Osteoblast (primary cell): ENCODE measurements around the gene HNRNPC. TPM values are rescaled to one million over a fixed set of nuclear protein-coding genes. Genes with fewer than 3 reads are reported as not detected.

ENCODE experiments used
- DNase-seq: peaks from one replicate; pipeline ENCODE4 v3.0.0; 2011; ENCODE audit warnings: low spot score, mixed read lengths; ENCODE audit not compliant: insufficient read length; ENCODE audit errors: missing footprints
- H2AFZ ChIP-seq: 2 replicates; pipeline ENCODE4 v1.6.0; 2011; ENCODE audit warnings: mild to moderate bottlenecking, low read length
- H3K27ac ChIP-seq: 2 replicates; pipeline ENCODE4 v1.5.1; 2011; ENCODE audit warnings: mild to moderate bottlenecking, low read depth, low read length, moderate library complexity
- H3K27me3 ChIP-seq: 2 replicates; pipeline ENCODE4 v1.6.0; 2012; ENCODE audit warnings: mild to moderate bottlenecking, control low read depth, inconsistent platforms, low read length, moderate library complexity; ENCODE audit not compliant: insufficient read depth
- H3K36me3 ChIP-seq: 2 replicates; pipeline ENCODE4 v1.5.1; 2011; ENCODE audit warnings: mild to moderate bottlenecking, low read length, control low read depth, moderate library complexity; ENCODE audit not compliant: insufficient read depth
- H3K4me1 ChIP-seq: 2 replicates; pipeline ENCODE4 v1.5.1; 2011; ENCODE audit warnings: mild to moderate bottlenecking, low read length, control low read depth, moderate library complexity; ENCODE audit not compliant: insufficient read depth
- H3K4me2 ChIP-seq: 2 replicates; pipeline ENCODE4 v1.6.0; 2011; ENCODE audit warnings: mild to moderate bottlenecking, low read length; ENCODE audit not compliant: insufficient read depth
- H3K4me3 ChIP-seq: fragments of 200-600 bp; sonication (generic); 3 replicates; pipeline ENCODE4 v1.5.1; 2012; ENCODE audit warnings: mild to moderate bottlenecking, low read length, inconsistent platforms; ENCODE audit not compliant: insufficient read depth
- H3K79me2 ChIP-seq: 2 replicates; pipeline ENCODE4 v1.6.0; 2012; ENCODE audit warnings: mild to moderate bottlenecking, low read length, control low read depth, inconsistent platforms; ENCODE audit not compliant: insufficient read depth
- H3K9me3 ChIP-seq: 2 replicates; pipeline ENCODE4 v1.5.1; 2011; ENCODE audit warnings: low read depth, low read length, control low read depth
- H4K20me1 ChIP-seq: 2 replicates; pipeline ENCODE4 v1.6.0; 2012; ENCODE audit warnings: mild to moderate bottlenecking, low read length, control low read depth; ENCODE audit not compliant: insufficient read depth
- total RNA-seq: library from RNA; depleted of rRNA; stranded (reverse); fragments of >200 nt; gene quantifications from 2 replicates; pipeline ENCODE4 v1.2.3, GENCODE V29; 2012
- TF ChIP-seq, protein P1 (sequence below): IDR thresholded peaks from 2 replicates; pipeline ENCODE4 v1.5.1; 2011; ENCODE audit warnings: mild to moderate bottlenecking, low read depth, low read length, moderate library complexity; ENCODE audit errors: extremely low read depth

HNRNPC gene
- total RNA-seq, 1 donor = 446 TPM

DNA sequence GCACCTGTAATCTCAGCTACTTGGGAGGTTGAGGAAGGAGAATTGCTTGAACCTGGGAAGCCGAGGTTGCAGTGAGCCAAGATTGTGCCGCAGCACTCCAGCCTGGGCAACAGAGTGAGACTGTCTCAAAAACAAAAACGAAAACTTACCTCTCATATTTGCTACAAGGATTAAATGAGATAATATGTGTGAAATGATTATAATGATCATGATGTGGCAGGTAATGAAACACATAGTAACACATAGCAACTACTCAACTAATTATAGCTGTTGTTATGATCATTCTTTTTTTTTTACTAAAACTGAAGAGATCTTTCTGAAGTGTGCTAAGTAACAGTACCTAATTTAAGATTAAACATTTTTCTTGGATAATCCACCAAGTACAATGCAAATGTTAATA is 40.7 kb upstream of the HNRNPC start:
- Histone ChIP-seq H3K27ac (no peak overlapping the region), H3K9me3 (no peaks in the 10 kb centered on the region), H2AFZ (no peak overlapping the region), H3K27me3 (peaks cover 30% of the 10 kb centered on the region), H3K4me2 (no peak overlapping the region), H3K4me3 (no peak overlapping the region), H3K36me3 (no peaks in the 10 kb centered on the region), H4K20me1 (no peaks in the 10 kb centered on the region), H3K4me1 (no peaks in the 10 kb centered on the region), H3K79me2 (no peaks in the 10 kb centered on the region)
- no peak for DNase-seq
- TF ChIP-seq, protein P1, sequence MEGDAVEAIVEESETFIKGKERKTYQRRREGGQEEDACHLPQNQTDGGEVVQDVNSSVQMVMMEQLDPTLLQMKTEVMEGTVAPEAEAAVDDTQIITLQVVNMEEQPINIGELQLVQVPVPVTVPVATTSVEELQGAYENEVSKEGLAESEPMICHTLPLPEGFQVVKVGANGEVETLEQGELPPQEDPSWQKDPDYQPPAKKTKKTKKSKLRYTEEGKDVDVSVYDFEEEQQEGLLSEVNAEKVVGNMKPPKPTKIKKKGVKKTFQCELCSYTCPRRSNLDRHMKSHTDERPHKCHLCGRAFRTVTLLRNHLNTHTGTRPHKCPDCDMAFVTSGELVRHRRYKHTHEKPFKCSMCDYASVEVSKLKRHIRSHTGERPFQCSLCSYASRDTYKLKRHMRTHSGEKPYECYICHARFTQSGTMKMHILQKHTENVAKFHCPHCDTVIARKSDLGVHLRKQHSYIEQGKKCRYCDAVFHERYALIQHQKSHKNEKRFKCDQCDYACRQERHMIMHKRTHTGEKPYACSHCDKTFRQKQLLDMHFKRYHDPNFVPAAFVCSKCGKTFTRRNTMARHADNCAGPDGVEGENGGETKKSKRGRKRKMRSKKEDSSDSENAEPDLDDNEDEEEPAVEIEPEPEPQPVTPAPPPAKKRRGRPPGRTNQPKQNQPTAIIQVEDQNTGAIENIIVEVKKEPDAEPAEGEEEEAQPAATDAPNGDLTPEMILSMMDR = no peak

DNA sequence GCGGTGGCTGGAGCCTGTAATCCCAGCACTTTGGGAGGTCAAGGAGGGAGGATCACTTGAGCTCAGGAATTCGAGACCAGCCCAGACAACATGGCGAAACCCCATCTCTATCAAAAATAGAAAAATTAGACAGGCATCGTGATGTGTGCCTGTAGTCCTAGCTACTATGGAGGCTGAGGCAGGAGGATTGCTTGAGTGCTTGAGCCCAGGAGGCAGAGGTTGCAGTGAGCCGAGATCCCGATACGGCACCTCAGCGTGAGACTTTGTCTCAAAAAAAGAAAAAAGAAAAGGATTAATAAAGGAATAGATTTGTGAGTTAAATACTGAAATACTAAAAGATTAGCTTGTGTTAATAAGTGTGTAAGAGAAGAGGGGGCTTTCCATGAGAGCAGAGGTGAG is 40.0 kb upstream of the HNRNPC start:
- TF ChIP-seq, protein P1 = no peak
- DNase-seq = no peak
- Histone ChIP-seq H3K36me3 (no peaks in the 10 kb centered on the region), H3K9me3 (no peaks in the 10 kb centered on the region), H3K27me3 (peaks cover 30% of the 10 kb centered on the region), H3K4me1 (no peaks in the 10 kb centered on the region), H3K27ac (no peak overlapping the region), H2AFZ (peak overlapping the region; percentile 63), H3K79me2 (no peaks in the 10 kb centered on the region), H3K4me3 (peak overlapping the region; percentile 33), H4K20me1 (no peaks in the 10 kb centered on the region), H3K4me2 (peak overlapping the region; percentile 64)

DNA sequence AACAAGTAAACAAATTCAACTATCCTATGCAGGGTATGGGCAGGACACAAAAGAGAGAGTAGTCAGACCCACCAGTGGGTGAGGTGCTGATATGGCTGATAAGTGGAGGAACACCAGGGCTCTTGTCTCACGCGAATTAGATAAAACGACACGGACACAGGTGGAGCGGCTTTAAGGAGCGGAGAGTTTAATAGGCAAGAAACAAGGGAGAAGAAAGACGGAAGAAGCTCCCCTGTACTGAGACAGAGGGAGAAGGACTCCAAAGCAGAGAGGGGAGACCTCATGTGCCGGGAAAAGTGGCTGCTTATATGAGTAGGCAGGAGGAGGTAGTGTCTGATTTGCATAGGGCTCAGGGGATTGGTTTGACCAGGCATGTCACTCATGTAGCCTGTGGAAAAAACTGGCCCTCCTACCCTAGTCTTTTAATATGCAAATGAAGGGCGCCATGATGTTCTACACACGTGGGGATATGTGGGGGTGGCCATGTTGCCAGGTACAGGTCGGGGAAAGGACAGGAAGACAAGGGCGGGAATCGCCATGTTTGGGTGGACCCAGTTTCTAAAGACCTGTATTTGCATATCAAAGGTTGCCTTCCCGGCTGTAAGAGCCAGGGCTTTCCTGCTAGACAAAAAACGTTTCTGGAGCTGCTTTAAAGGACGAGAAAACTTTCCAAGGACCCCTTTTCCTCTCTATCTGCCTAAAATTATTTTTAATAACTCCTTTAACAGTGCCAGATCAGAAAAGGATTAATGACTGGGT is 39.4 kb upstream of the HNRNPC start:
- Histone ChIP-seq H2AFZ (peak overlapping the region; percentile 63), H3K36me3 (no peaks in the 10 kb centered on the region), H3K4me2 (peak overlapping the region; percentile 64), H3K4me1 (no peaks in the 10 kb centered on the region), H3K79me2 (no peaks in the 10 kb centered on the region), H3K9me3 (no peaks in the 10 kb centered on the region), H3K4me3 (peak overlapping the region; percentile 33), H3K27me3 (peaks cover 30% of the 10 kb centered on the region), H3K27ac (no peak overlapping the region), H4K20me1 (no peaks in the 10 kb centered on the region)
- TF ChIP-seq, protein P1 = no peak
- DNase-seq = no peak

DNA sequence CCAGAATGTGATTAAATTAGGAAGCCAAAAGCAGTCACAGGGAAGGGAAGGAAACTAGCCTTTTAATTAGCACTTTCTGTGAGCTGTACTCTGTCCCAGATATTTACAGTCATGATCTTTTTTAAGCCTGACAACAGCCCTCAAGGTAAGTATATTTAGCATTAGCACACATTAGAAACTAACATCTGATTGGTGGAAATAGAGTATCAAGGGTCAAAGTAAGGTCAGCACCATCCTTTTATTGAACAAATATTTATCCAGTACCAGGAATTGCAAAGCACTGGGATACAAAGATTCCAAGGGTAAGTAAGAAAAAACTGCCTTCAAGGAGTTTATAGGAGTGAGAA is 38.9 kb upstream of the HNRNPC start:
- TF ChIP-seq, protein P1 = no peak
- Histone ChIP-seq H3K9me3 (no peaks in the 10 kb centered on the region), H3K4me2 (peak overlapping the region; percentile 64), H4K20me1 (no peaks in the 10 kb centered on the region), H3K27me3 (peaks cover 30% of the 10 kb centered on the region), H2AFZ (no peak overlapping the region), H3K4me1 (no peaks in the 10 kb centered on the region), H3K27ac (no peak overlapping the region), H3K79me2 (no peaks in the 10 kb centered on the region), H3K36me3 (no peaks in the 10 kb centered on the region), H3K4me3 (no peak overlapping the region)
- no peak for DNase-seq
